Bronchial smooth muscle cell (primary cell): Measurements from ENCODE around the gene PSMA6. TPM values are rescaled to one million over a fixed set of nuclear protein-coding genes. Genes with fewer than 3 reads are reported as not detected.

Experiments used
- total RNA-seq: library from RNA; depleted of rRNA; stranded (reverse); fragments of >200 nt; gene quantifications from 2 replicates; pipeline ENCODE4 v1.2.1, GENCODE V29; 2014

Gene PSMA6
- 225 TPM in 2 replicates for total RNA-seq

DNA sequence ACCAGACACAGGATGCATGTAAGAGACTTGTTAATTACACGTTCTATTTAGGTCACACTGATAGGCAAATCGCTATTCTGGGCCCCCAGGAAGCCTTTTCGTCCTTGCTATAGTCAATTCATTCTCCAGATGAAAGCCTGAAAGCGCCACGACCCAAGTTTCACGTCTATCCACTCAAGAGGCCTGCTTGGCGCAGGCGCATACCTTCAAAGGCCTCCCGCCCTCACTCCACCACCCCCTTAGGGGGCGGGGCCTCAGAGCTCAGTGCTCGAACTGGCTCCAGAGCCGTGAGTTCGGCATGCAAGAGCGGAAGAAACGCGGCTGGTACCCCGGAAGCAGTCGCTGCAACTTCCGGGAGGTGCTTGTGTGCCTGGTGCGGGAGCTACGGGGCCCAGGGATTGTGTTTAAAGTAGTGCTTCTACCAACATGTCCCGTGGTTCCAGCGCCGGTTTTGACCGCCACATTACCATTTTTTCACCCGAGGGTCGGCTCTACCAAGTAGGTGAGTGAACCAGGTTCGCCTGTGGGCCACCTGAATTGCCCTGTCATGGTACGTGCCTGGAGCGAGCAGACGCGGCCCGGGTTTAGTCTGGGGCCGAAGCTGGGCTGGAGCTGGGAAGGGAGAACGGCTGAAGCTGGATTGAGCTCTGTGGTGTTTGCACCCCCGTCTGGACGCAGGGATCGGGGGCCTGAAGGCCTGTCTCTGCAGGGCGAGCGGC, at the start of gene PSMA6:
TSS of gene PSMA6 (plus strand) at position 332 of the 719 bp plus-strand sequence. CDS start at position 427, 95 bp downstream.

Other genes with a start within 250 kb of the PSMA6 start
- 31.6 and 50.0 TPM in 2 replicates for gene FAM177A1, start 246.1 kb upstream of the PSMA6 start, total RNA-seq
- 27.2 and 33.7 TPM in 2 replicates for gene PPP2R3C, start 170.4 kb upstream of the PSMA6 start, total RNA-seq
- gene PRORP, start 169.8 kb upstream of the PSMA6 start, total RNA-seq: 10.6 and 13.1 TPM in 2 replicates
- gene NFKBIA, start 112.4 kb downstream of the PSMA6 start, total RNA-seq: 69.7 and 101 TPM in 2 replicates
- not detected in 2 replicates for gene INSM2, start 241.8 kb downstream of the PSMA6 start, total RNA-seq